K562 (cell line): ENCODE results near the gene SPHK2. TPM values are rescaled to one million over a fixed set of nuclear protein-coding genes. Genes with fewer than 3 reads are reported as not detected.

Experiments used
- CXXC5 ChIP-seq: fragments of 250-450 bp; sonication (Bioruptor Pico); IDR thresholded peaks from 2 replicates; pipeline ENCODE4 v1.8.0; 2022; ENCODE audit warnings: inconsistent platforms, mild to moderate bottlenecking, moderate library complexity
- DMBX1 ChIP-seq: fragments of 250-450 bp; sonication (Bioruptor Pico); IDR thresholded peaks from 2 replicates; pipeline ENCODE4 v1.8.0; 2022; ENCODE audit warnings: inconsistent platforms, mild to moderate bottlenecking, moderate library complexity, borderline replicate concordance
- ELK1 ChIP-seq: sonication (generic); formaldehyde crosslinking; IDR thresholded peaks from 2 replicates; pipeline ENCODE4 v1.8.1; 2022; ENCODE audit warnings: missing genetic modification reagents
- EZH2 ChIP-seq: IDR thresholded peaks from 2 replicates; pipeline ENCODE4 v1.6.1; 2012; ENCODE audit warnings: low read depth, mild to moderate bottlenecking, inconsistent platforms, low read length, borderline replicate concordance
- GTF2E2 ChIP-seq: fragments of 200-800 bp; sonication (Bioruptor generic); IDR thresholded peaks from 2 replicates; pipeline ENCODE4 v1.6.1; 2016; ENCODE audit warnings: missing genetic modification characterization, missing compliant biosample characterization
- HCFC1 ChIP-seq: IDR thresholded peaks from 2 replicates; pipeline ENCODE4 v1.6.1; 2012; ENCODE audit warnings: low read depth, low read length, improper control_type of control experiment
- HNRNPK ChIP-seq: fragments of 200-400 bp; formaldehyde crosslinking; IDR thresholded peaks from one replicate; pipeline ENCODE4 v1.6.1; 2018; ENCODE audit warnings: mild to moderate bottlenecking, low read depth, low read length; ENCODE audit not compliant: poor library complexity, severe bottlenecking
- MEF2A ChIP-seq: IDR thresholded peaks from 2 replicates; pipeline ENCODE4 v1.6.1; 2011; ENCODE audit warnings: low read depth, mild to moderate bottlenecking, low read length, moderate library complexity; ENCODE audit not compliant: control insufficient read depth
- RCOR1 ChIP-seq, 2 experiments: IDR thresholded peaks; 2 replicates each; pipeline ENCODE4 v1.6.1; 2012; ENCODE audit warnings: low read depth in 2 of 2, low read length in 2 of 2, borderline replicate concordance in 1 of 2, improper control_type of control experiment in 1 of 2
- SRSF1 ChIP-seq: fragments of 200-400 bp; formaldehyde crosslinking; IDR thresholded peaks from 2 replicates; pipeline ENCODE4 v1.6.1; 2017; ENCODE audit warnings: mild to moderate bottlenecking, low read depth, low read length, moderate library complexity
- TAF7 ChIP-seq: fragments of 450-650 bp; IDR thresholded peaks from 2 replicates; pipeline ENCODE4 v1.6.1; 2016; ENCODE audit warnings: missing genetic modification characterization, missing compliant biosample characterization
- XRCC3 ChIP-seq: fragments of 450-650 bp; IDR thresholded peaks from 2 replicates; pipeline ENCODE4 v1.6.1; 2017; ENCODE audit warnings: mild to moderate bottlenecking, moderate library complexity
- ZFPM2 ChIP-seq: fragments of 250-450 bp; sonication (Bioruptor Pico); IDR thresholded peaks from 2 replicates; pipeline ENCODE4 v1.5.1; 2022; ENCODE audit warnings: mild to moderate bottlenecking
- ZNF431 ChIP-seq: sonication (generic); formaldehyde crosslinking; IDR thresholded peaks from 2 replicates; pipeline ENCODE4 v1.8.0; 2022; ENCODE audit warnings: mild to moderate bottlenecking, missing genetic modification reagents
- polyA plus RNA-seq, 8 experiments: library from polyadenylated mRNA; depleted of rRNA in 4 of 8; stranded (reverse) in 5 of 8; unstranded in 3 of 8; fragments of >200 nt; fragmentation: Nextera tagmentation in 2 of 8; fragmentation: Illumina TruSeq in 1 of 8; extraction: Ambion mirVana in 2 of 8; extraction: Trizol in 1 of 8; gene quantifications; 2 replicates each; pipeline versions ENCODE4 v1.2.1 to v1.2.3, GENCODE V29; 2011 to 2014; ENCODE audit warnings: inconsistent platforms in 1 of 8, missing spikeins in 1 of 8
- total RNA-seq, 7 experiments: library from RNA; depleted of rRNA in 6 of 7; stranded (reverse); fragments of >200 nt in 6 of 7; fragmentation: Illumina TruSeq in 2 of 7; extraction: Trizol in 2 of 7; gene quantifications; 2 replicates each; pipeline versions ENCODE4 v1.2.1 to v1.2.3, GENCODE V29; 2011 to 2021; ENCODE audit warnings: low replicate concordance in 1 of 7
- TF ChIP-seq, protein P1 (sequence below): sonication (generic); formaldehyde crosslinking; IDR thresholded peaks from 2 replicates; pipeline ENCODE4 v1.8.0; 2022; ENCODE audit warnings: missing genetic modification reagents, mild to moderate bottlenecking, borderline replicate concordance
- TF ChIP-seq, protein P2 (sequence below): fragments of 250-450 bp; sonication (Bioruptor Pico); IDR thresholded peaks from 2 replicates; pipeline ENCODE4 v1.4.0; 2020; ENCODE audit warnings: mild to moderate bottlenecking, moderate library complexity
- TF ChIP-seq, protein P3 (sequence below): fragments of 450-650 bp; formaldehyde crosslinking; IDR thresholded peaks from 2 replicates; pipeline ENCODE4 v1.4.0; 2020; ENCODE audit warnings: mild to moderate bottlenecking, moderate library complexity
- TF ChIP-seq, protein P4 (sequence below): fragments of 450-650 bp; IDR thresholded peaks from 2 replicates; pipeline ENCODE4 v1.6.1; 2016; ENCODE audit warnings: antibody characterized with exemption

The SPHK2 gene
- total and polyA plus RNA-seq, 9 of the 15 experiments (the other 6 are each of a cell fraction or from before 2014, with no cell fraction given) = 0.10 to 15.2 (median 2.9) TPM

DNA sequence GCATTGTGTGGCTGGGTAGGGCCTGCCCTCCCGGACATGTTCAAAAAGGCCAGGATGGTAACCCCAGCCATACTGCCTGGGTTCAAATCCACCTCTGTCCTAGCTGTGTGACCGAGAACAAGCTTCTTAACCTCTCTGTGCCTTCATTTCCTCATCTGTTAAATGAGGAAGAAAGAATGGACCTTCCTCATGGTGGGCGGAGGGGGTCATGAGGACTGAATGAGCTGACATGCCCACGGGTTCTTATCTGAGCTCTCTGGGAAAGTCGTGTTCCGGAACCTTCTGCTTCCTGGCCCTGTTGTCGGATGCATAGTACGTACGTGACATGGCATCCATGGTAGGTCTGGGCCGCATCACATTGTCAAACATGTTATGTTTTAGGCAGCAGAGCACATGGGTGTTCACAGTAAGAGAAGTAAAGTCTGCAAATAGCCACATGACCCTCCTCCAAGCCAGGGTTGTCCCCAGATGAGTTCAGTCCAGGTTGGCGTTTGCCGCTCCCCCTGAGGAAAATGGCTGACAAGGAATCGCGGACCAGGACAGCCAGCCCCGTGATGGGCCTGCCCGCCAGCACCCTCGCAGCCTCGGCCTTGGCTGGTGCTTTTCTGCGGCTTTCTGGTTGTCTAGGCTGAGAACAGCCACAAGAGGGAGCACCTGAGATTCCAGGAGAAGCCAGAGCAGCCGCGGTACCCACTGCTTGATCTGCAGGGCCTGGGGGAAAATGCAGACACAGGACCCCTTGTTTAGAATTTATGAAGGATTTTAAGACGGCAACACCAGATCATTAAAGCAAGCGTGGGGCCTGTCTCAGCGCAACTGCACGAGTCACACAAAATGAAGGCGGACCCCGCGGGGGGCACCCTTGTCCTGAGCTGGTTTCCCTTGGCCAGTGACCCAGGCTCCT is 55.9 kb downstream of the SPHK2 start (continued):
- TF ChIP-seq GTF2E2 (no peak), ZFPM2 (CRISPR knock-in tag) (no peak), HCFC1 (no peak), RCOR1 (IDR thresholded peaks at IDR 0.05; ENCODE audit: borderline replicate concordance in 1 of 2, low read depth in 2 of 2, low read length in 2 of 2) (peak in 1 of 2 experiments; percentile 42; a peak in 1 of 4 replicates), DMBX1 (CRISPR knock-in tag) (no peak), TAF7 (no peak), XRCC3 (no peak), ZNF431 (CRISPR knock-in tag) (no peak), EZH2 (no peak), SRSF1 (no peak), CXXC5 (CRISPR knock-in tag) (0 out of 2 replicates have a peak, but pooled peaks have one; percentile 27), MEF2A (no peak), HNRNPK (no peak), ELK1 (CRISPR knock-in tag) (no peak)
- TF ChIP-seq, protein P1, sequence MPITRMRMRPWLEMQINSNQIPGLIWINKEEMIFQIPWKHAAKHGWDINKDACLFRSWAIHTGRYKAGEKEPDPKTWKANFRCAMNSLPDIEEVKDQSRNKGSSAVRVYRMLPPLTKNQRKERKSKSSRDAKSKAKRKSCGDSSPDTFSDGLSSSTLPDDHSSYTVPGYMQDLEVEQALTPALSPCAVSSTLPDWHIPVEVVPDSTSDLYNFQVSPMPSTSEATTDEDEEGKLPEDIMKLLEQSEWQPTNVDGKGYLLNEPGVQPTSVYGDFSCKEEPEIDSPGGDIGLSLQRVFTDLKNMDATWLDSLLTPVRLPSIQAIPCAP (CRISPR knock-in tag) = no peak
- TF ChIP-seq, protein P2, sequence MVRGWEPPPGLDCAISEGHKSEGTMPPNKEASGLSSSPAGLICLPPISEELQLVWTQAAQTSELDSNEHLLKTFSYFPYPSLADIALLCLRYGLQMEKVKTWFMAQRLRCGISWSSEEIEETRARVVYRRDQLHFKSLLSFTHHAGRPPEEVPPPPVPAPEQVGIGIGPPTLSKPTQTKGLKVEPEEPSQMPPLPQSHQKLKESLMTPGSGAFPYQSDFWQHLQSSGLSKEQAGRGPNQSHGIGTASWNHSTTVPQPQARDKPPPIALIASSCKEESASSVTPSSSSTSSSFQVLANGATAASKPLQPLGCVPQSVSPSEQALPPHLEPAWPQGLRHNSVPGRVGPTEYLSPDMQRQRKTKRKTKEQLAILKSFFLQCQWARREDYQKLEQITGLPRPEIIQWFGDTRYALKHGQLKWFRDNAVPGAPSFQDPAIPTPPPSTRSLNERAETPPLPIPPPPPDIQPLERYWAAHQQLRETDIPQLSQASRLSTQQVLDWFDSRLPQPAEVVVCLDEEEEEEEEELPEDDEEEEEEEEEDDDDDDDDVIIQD (CRISPR knock-in tag) = no peak
- TF ChIP-seq, protein P3, sequence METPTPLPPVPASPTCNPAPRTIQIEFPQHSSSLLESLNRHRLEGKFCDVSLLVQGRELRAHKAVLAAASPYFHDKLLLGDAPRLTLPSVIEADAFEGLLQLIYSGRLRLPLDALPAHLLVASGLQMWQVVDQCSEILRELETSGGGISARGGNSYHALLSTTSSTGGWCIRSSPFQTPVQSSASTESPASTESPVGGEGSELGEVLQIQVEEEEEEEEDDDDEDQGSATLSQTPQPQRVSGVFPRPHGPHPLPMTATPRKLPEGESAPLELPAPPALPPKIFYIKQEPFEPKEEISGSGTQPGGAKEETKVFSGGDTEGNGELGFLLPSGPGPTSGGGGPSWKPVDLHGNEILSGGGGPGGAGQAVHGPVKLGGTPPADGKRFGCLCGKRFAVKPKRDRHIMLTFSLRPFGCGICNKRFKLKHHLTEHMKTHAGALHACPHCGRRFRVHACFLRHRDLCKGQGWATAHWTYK (CRISPR knock-in tag) = no peak
- TF ChIP-seq, protein P4, sequence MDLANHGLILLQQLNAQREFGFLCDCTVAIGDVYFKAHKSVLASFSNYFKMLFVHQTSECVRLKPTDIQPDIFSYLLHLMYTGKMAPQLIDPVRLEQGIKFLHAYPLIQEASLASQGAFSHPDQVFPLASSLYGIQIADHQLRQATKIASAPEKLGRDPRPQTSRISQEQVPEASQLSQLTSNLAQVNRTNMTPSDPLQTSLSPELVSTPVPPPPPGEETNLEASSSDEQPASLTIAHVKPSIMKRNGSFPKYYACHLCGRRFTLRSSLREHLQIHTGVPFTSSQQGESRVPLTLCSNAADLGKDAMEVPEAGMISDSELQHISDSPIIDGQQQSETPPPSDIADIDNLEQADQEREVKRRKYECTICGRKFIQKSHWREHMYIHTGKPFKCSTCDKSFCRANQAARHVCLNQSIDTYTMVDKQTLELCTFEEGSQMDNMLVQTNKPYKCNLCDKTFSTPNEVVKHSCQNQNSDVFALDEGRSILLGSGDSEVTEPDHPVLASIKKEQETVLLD = no peak
